Measurements from ENCODE around the gene STPG3.

- TF ChIP-seq CTCF (IDR thresholded peaks at IDR 0.05) (peak; percentile 90 to 96 (median 95)), POLR2AphosphoS5 (IDR thresholded peaks at IDR 0.05) (no peak), POLR2A (IDR thresholded peaks at IDR 0.05) (no peak), EP300 (IDR thresholded peaks at IDR 0.05) (no peak)
Measured at GRCh38 chr9:137295238-137295811, 44.2 kb downstream of the STPG3 start.
